MM.1S (cell line): ENCODE results near the gene GJC1.

Experiments
- DNase-seq: peaks from one replicate; pipeline ENCODE4 v3.0.0-alpha.2; 2015
- H2AFZ ChIP-seq: fragments of 300-600 bp; sonication (generic); 2 replicates; pipeline ENCODE4 v1.6.0; 2016; ENCODE audit warnings: antibody characterized with exemption, low read length
- H3F3A ChIP-seq: fragments of 300-600 bp; sonication (generic); 2 replicates; pipeline ENCODE4 v1.6.1; 2016; ENCODE audit warnings: mild to moderate bottlenecking, antibody characterized with exemption, low read length, moderate library complexity, mixed read lengths; ENCODE audit not compliant: insufficient read depth
- H3K27ac ChIP-seq: fragments of 300-600 bp; sonication (generic); 2 replicates; pipeline ENCODE4 v1.5.1; 2016; ENCODE audit warnings: mild to moderate bottlenecking, low read length
- H3K27me3 ChIP-seq: fragments of 300-600 bp; sonication (generic); replicated peaks from 2 replicates; pipeline ENCODE4 v1.6.0; 2016; ENCODE audit warnings: low read length; ENCODE audit not compliant: insufficient read depth
- H3K36me3 ChIP-seq: fragments of 300-600 bp; sonication (generic); replicated peaks from 2 replicates; pipeline ENCODE4 v1.6.1; 2016; ENCODE audit warnings: mild to moderate bottlenecking, low read length, mixed read lengths; ENCODE audit not compliant: insufficient read depth
- H3K4me1 ChIP-seq: fragments of 300-600 bp; sonication (generic); 2 replicates; pipeline ENCODE4 v1.6.1; 2016; ENCODE audit warnings: low read length, mixed read lengths
- H3K4me2 ChIP-seq: fragments of 300-600 bp; sonication (generic); 2 replicates; pipeline ENCODE4 v1.6.0; 2016; ENCODE audit warnings: low read depth, low read length
- H3K4me3 ChIP-seq: fragments of 300-600 bp; sonication (generic); 2 replicates; pipeline ENCODE4 v1.5.1; 2016; ENCODE audit warnings: low read length, mixed read lengths
- H3K79me2 ChIP-seq: fragments of 300-600 bp; sonication (generic); 2 replicates; pipeline ENCODE4 v1.6.1; 2016; ENCODE audit warnings: mixed run types, low read length, mixed read lengths
- H3K9ac ChIP-seq: fragments of 300-600 bp; sonication (generic); 2 replicates; pipeline ENCODE4 v1.6.1; 2016; ENCODE audit warnings: low read length, mixed read lengths
- H3K9me2 ChIP-seq: fragments of 300-600 bp; sonication (generic); replicated peaks from 2 replicates; pipeline ENCODE4 v1.6.1; 2016; ENCODE audit warnings: mild to moderate bottlenecking, low read length, mixed read lengths; ENCODE audit not compliant: insufficient read depth
- H3K9me3 ChIP-seq: fragments of 300-600 bp; sonication (generic); replicated peaks from 2 replicates; pipeline ENCODE4 v1.6.1; 2016; ENCODE audit warnings: mild to moderate bottlenecking, low read length, mixed read lengths; ENCODE audit not compliant: insufficient read depth
- H4K20me1 ChIP-seq: fragments of 300-600 bp; sonication (generic); 2 replicates; pipeline ENCODE4 v1.6.1; 2016; ENCODE audit warnings: mild to moderate bottlenecking, low read length, moderate library complexity, mixed read lengths; ENCODE audit not compliant: insufficient read depth
- EZH2 ChIP-seq: fragments of 300-600 bp; sonication (generic); optimal IDR thresholded peaks from 2 replicates; pipeline ENCODE3; 2017; ENCODE audit warnings: low read depth, mild to moderate bottlenecking, antibody characterized with exemption, low read length, mixed read lengths
- EZH2phosphoT487 ChIP-seq: fragments of 300-600 bp; sonication (generic); IDR thresholded peaks from 2 replicates; pipeline ENCODE4 v1.6.1; 2018; ENCODE audit warnings: antibody characterized with exemption, low read length
- TF ChIP-seq, protein P1 (sequence below): fragments of 300-600 bp; sonication (generic); IDR thresholded peaks from 2 replicates; pipeline ENCODE4 v1.5.1; 2016; ENCODE audit warnings: antibody characterized with exemption, low read length, mixed read lengths

GJC1 gene

DNA sequence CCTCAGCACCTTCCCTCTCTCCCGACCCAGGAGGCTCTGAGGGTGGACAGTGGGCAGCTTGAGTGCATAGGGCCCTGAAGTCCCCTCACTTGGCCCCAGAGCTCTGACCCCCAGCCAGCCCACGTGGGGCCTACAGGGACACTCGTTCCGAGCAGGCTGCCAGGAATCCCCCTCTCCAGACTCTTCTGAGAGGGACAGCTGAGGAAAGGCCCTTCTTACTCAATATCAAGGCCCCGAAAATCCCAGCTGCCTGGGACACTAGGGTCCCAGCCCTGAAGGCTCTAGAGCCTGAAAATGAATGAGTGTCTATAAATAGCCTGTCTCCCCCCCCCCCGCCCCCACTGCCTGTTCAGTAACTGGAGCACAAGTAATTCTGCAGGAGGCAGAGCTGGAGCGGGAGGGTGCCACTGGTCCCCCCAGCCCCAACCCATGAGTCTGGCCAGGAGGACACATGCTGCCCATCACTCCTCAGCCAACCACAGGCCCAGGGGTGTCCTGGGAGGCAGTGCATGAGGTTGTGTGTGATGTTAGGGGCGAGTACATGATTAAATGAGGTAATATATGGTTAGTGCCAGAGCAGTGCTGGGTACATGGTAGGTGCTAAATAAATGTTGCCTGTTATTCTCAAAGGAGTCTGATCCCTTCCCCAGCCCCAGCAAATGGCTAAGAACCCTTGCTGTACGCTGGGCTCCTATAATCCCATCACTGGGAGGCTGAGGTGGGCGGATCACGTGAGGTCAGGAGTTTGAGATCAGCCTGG lies 59.7 kb downstream of the GJC1 start:
- TF ChIP-seq, protein P1, sequence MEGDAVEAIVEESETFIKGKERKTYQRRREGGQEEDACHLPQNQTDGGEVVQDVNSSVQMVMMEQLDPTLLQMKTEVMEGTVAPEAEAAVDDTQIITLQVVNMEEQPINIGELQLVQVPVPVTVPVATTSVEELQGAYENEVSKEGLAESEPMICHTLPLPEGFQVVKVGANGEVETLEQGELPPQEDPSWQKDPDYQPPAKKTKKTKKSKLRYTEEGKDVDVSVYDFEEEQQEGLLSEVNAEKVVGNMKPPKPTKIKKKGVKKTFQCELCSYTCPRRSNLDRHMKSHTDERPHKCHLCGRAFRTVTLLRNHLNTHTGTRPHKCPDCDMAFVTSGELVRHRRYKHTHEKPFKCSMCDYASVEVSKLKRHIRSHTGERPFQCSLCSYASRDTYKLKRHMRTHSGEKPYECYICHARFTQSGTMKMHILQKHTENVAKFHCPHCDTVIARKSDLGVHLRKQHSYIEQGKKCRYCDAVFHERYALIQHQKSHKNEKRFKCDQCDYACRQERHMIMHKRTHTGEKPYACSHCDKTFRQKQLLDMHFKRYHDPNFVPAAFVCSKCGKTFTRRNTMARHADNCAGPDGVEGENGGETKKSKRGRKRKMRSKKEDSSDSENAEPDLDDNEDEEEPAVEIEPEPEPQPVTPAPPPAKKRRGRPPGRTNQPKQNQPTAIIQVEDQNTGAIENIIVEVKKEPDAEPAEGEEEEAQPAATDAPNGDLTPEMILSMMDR, result no peak
- TF ChIP-seq EZH2 (no peak), EZH2phosphoT487 (no peak)
- H3K36me3 ChIP-seq, result no peaks in the 10 kb centered on the region
- DNase-seq, result no peak
- H3K4me3 ChIP-seq, result no peak overlapping the region
- no peaks in the 10 kb centered on the region for H3K9me3 ChIP-seq
- H3K27ac ChIP-seq, result no peak overlapping the region
- H3K4me2 ChIP-seq, result no peak overlapping the region
- H3K9me2 ChIP-seq, result no peaks in the 10 kb centered on the region
- H4K20me1 ChIP-seq, result no peaks in the 10 kb centered on the region
- H2AFZ ChIP-seq, result no peak overlapping the region
- peaks cover 5% of the 10 kb centered on the region; the same call in 1 of the 2 replicates for H3F3A ChIP-seq
- no peaks in the 10 kb centered on the region for H3K4me1 ChIP-seq
- H3K9ac ChIP-seq, result no peak overlapping the region
- no peaks in the 10 kb centered on the region for H3K79me2 ChIP-seq
- 0 out of 2 replicates have a peak, but pooled peaks cover 6% of the 10 kb centered on the region for H3K27me3 ChIP-seq

DNA sequence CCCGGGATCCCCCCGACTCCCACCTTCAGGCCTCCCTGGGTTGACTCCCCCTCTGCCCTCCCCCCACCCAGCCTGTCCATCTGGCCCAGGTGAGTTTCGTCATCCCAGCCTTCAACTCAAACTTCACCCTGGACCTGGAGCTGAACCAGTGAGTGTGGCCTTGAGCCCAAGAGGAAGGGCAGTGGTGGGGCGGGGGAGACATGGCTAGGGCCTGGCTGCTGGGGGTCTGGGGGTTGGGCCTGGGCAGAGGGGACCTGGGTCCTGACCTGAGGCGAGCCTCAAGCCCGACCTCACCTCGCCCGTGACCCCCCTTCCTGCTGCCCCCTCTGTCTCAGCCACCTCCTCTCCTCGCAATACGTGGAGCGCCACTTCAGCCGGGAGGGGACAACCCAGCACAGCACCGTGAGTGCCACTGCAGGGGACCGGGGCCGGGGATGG lies 60.4 kb downstream of the GJC1 start:
- H3K4me1 ChIP-seq, result no peaks in the 10 kb centered on the region
- no peaks in the 10 kb centered on the region for H3K79me2 ChIP-seq
- no peaks in the 10 kb centered on the region for H3K9me2 ChIP-seq
- no peak overlapping the region for H3K9ac ChIP-seq
- H2AFZ ChIP-seq, result no peak overlapping the region
- H4K20me1 ChIP-seq, result no peaks in the 10 kb centered on the region
- no peak for DNase-seq
- H3K9me3 ChIP-seq, result no peaks in the 10 kb centered on the region
- H3K4me2 ChIP-seq, result no peak overlapping the region
- no peaks in the 10 kb centered on the region for H3K36me3 ChIP-seq
- 0 out of 2 replicates have a peak, but pooled peaks cover 6% of the 10 kb centered on the region for H3K27me3 ChIP-seq
- no peak overlapping the region for H3K4me3 ChIP-seq
- no peaks in the 10 kb centered on the region for H3F3A ChIP-seq
- TF ChIP-seq, protein P1, result no peak
- TF ChIP-seq EZH2 (no peak), EZH2phosphoT487 (no peak)
- H3K27ac ChIP-seq, result no peak overlapping the region

DNA sequence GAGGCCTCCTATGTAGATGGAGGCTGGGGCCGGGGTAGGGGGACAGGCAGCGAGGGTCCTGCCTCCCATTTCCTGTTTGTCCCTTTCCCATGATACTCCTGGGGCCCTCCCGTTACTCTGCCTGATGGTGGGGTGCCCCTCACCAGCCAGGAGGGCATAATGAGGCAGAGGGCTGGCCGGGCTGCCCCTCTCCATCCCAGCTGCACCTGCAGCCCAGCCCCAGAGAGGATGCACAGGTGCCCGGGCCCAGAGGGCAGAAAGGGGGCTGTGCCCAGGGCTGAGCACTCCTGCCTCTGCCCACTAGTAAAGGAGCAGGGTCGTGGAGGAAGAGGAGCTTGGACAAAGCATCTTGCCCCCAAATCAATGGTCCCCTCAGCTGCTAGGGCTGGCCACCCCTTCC lies 60.9 kb downstream of the GJC1 start:
- Histone ChIP-seq H3K36me3 (no peaks in the 10 kb centered on the region), H3K79me2 (no peaks in the 10 kb centered on the region), H3K4me2 (no peak overlapping the region), H2AFZ (no peak overlapping the region), H3K4me3 (no peak overlapping the region), H3K27ac (no peak overlapping the region), H3K4me1 (no peaks in the 10 kb centered on the region), H4K20me1 (no peaks in the 10 kb centered on the region), H3K9ac (no peak overlapping the region), H3F3A (no peaks in the 10 kb centered on the region), H3K9me2 (no peaks in the 10 kb centered on the region), H3K9me3 (no peaks in the 10 kb centered on the region), H3K27me3 (0 out of 2 replicates have a peak, but pooled peaks cover 6% of the 10 kb centered on the region)
- DNase-seq, result no peak
- TF ChIP-seq, protein P1, result no peak
